ENCODE data around the gene MBTPS1.

MBTPS1 gene

DNA sequence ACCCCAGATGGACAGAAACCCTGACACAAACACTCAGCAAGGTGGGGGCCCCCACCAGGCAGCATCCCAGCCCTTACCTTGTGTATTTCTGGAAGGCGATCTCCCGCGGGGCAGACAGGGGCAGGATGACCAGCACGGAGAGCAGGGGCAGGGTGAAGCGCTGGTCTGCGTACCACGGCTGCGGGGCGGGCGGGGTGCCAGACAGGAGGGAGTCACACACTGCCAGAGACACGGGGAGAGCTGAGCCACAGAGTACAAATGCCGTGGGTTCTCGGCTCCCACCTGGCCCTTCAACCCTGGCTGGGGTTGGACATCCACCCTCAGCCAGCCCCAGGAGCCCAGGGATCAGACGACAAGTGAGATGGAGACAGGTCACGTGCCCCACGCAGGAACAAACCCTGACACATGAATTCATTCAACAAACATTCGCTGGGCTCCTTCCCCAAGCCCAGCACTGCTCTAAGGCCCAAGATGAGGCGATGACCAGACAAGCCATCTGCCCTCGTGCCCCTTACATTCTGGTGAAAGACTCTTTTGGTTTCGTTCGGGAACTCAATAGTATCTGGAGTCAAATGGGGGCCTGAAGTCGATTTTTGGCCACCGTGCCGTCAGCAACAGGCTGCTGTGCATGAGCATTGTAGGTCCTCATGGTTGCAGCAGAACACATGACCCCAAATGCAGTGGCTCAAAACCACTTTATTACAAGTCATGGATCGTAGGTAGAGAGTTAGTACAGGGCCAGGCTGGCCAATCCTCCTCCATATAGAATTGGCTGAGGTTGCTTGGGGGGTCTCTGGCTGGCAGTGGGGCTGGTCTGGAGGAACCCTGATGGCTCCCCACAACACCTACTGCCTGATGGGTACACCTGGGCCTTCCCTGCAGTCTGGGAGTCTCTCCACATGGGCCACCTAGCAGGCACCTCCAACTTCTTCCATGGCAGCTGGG, 83.2 kb downstream of the MBTPS1 start:
- POLR2A ChIA-PET, result no interaction called here
- CTCF ChIA-PET, result no interaction called here
- DNase-seq (ENCODE audit: extremely low spot score), result no peak
- no peak for TF ChIP-seq NFRKB (IDR thresholded peaks at IDR 0.05)

DNA sequence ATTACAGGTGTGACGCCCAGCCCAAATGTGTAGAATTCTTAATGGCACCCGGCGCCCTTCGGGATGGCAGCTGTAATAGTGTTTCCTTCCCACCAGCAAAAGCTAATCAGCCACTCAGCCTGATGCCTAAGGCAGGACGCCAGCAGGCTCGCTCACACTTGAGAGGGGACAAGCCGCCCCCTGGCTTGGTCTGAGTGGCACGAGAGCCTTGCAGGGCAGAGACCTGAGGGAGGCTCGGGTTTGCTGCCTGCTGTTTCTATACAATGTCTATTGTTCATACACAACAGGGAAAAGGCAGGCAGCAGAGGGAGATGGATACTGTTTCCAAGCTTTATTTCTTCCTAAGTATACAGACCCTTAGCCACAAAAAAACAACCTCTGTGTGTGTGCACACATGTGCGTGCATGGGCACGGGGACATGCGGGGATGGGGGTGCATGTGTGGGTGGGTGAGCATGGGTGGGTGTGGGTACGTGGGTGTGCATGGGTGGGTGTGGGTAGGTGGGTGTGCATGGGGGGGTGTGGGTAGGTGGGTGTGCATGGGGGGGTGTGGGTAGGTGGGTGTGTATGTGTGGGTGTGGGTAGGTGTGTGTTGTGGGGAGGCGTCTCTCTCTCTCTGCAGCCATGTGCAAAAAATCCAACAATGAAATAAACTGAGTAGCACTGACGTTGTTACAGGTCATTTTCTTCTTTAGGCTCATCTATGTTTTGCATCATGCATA, 84.1 kb downstream of the MBTPS1 start:
- CTCF ChIA-PET, result no interaction called here

DNA sequence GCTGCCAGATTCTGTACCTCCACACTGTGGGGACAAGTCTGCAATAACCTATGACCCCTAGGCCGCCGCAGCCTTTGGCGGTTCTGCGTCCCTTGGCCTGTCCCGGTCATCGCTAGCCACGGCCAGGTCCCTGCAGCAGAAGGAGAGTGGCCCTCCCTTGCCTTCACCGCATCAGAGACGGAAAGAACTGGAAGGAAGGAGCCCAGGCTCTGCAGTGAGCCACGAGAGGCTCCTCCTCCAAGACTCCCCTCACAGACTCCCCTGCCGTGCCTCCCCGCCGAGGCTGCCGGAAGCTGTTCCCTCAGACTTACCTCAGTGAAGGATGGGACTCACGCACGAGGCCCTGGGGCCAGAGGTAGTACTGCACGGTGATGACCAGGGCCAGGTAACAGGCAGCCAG, 85.2 kb downstream of the MBTPS1 start:
- no peak for DNase-seq (ENCODE audit: extremely low spot score)
- POLR2A ChIA-PET, result no interaction called here
- no peak for TF ChIP-seq SP1 (IDR thresholded peaks at IDR 0.05)
- CTCF ChIA-PET, result no interaction called here

More for the DNA sequence above, 84.1 kb downstream of the MBTPS1 start:
- DNase-seq (ENCODE audit: extremely low spot score), result no peak
- no peak for TF ChIP-seq L3MBTL2 (conservative IDR thresholded peaks at IDR 0.05)
- no peak for TF ChIP-seq FOXM1 (IDR thresholded peaks at IDR 0.05; ENCODE audit: borderline replicate concordance)
- TF ChIP-seq FOXK2 (IDR thresholded peaks at IDR 0.05), result no peak
- TF ChIP-seq SP1 (IDR thresholded peaks at IDR 0.05), result no peak
- no peak for TF ChIP-seq CTBP1 (IDR thresholded peaks at IDR 0.05; ENCODE audit: borderline replicate concordance)
- no peak for TF ChIP-seq NFRKB (IDR thresholded peaks at IDR 0.05)
- TF ChIP-seq ZNF384 (IDR thresholded peaks at IDR 0.05), result no peak
- TF ChIP-seq ARNT (IDR thresholded peaks at IDR 0.05), result no peak
- TF ChIP-seq HDGF (IDR thresholded peaks at IDR 0.05; ENCODE audit: borderline replicate concordance), result no peak
- no peak for TF ChIP-seq ELF4 (IDR thresholded peaks at IDR 0.05)
- TF ChIP-seq TARDBP (IDR thresholded peaks at IDR 0.05), result no peak
- TF ChIP-seq, protein P1, sequence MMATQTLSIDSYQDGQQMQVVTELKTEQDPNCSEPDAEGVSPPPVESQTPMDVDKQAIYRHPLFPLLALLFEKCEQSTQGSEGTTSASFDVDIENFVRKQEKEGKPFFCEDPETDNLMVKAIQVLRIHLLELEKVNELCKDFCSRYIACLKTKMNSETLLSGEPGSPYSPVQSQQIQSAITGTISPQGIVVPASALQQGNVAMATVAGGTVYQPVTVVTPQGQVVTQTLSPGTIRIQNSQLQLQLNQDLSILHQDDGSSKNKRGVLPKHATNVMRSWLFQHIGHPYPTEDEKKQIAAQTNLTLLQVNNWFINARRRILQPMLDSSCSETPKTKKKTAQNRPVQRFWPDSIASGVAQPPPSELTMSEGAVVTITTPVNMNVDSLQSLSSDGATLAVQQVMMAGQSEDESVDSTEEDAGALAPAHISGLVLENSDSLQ (IDR thresholded peaks at IDR 0.05), result no peak
- no peak for TF ChIP-seq BHLHE40 (IDR thresholded peaks at IDR 0.05; ENCODE audit: borderline replicate concordance)
- no peak for TF ChIP-seq FOXA1 (IDR thresholded peaks at IDR 0.05)
- TF ChIP-seq LEF1 (IDR thresholded peaks at IDR 0.05; ENCODE audit: borderline replicate concordance), result no peak
- no peak for TF ChIP-seq SUZ12 (IDR thresholded peaks at IDR 0.05)
- POLR2A ChIA-PET, result no interaction called here

DNA sequence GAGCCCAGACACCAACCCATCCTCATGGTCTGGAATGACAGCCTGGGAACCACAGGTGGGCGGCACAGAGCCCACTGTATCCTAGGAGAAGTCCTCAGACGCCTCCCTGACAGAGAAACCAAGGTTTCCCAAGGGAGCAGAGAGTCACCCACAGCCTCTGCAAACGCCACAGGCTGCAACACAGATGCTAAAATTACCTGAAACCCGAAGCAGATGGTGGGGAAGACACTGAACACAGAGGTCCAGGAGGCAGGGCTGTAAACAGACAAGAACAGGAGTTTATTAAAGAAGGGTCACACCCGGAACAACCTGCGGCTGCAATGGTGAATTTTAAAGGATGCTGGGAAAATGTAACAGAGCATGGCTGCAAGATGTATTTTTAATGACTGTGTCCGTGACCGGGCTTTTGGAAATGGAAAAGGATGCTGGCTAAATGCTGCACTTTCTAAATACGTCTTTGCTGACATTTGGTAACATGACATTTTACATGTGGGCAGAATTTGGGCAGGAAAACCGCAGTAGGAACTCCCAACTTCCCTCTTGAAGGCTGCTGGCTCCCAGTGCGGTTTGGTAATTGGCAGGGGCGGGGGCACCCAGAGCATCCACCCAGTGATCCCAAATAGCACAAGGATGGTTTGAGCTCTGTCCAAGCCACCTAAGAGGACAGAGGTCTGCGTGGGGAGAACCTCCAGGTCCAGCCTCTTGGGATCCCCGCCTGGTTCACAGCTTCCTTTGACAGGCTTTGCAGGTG, 87.3 kb downstream of the MBTPS1 start:
- no peak for DNase-seq (ENCODE audit: extremely low spot score)
- CTCF ChIA-PET, result no interaction called here
- TF ChIP-seq SUZ12 (IDR thresholded peaks at IDR 0.05) (no peak), HDGF (IDR thresholded peaks at IDR 0.05; ENCODE audit: borderline replicate concordance) (no peak), LEF1 (IDR thresholded peaks at IDR 0.05; ENCODE audit: borderline replicate concordance) (no peak), ELF4 (IDR thresholded peaks at IDR 0.05) (no peak), FOXM1 (IDR thresholded peaks at IDR 0.05; ENCODE audit: borderline replicate concordance) (no peak), L3MBTL2 (conservative IDR thresholded peaks at IDR 0.05) (no peak), ZNF384 (IDR thresholded peaks at IDR 0.05) (no peak), TARDBP (IDR thresholded peaks at IDR 0.05) (no peak), NFRKB (IDR thresholded peaks at IDR 0.05) (no peak), ARNT (IDR thresholded peaks at IDR 0.05) (no peak), SP1 (IDR thresholded peaks at IDR 0.05) (no peak)
- TF ChIP-seq, protein P1 (IDR thresholded peaks at IDR 0.05), result no peak
- POLR2A ChIA-PET, result no interaction called here

DNA sequence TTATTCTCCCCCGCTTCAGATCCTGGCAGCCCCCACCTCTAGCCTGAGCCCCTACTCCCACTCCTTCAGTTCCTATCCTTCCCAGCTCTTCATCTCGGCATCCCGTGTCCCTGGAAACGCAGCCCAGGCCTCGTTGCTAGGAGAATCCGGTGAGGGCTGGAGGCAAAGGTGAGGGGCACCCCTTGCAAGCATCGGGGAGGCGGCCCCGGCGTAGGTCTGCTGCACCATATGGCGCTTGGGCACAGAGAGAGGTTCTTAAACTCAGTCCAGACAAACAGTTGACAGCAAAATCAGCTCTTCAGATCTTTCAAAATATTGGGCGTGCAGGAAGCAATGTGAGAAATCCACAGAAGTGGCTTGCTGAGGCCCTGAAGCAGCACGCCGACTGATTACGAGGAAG, 89.1 kb downstream of the MBTPS1 start:
- no peak for DNase-seq (ENCODE audit: extremely low spot score)
- TF ChIP-seq BHLHE40 (IDR thresholded peaks at IDR 0.05; ENCODE audit: borderline replicate concordance), result no peak
- no peak for TF ChIP-seq FOXA1 (IDR thresholded peaks at IDR 0.05)
- TF ChIP-seq FOXM1 (IDR thresholded peaks at IDR 0.05; ENCODE audit: borderline replicate concordance), result no peak
- TF ChIP-seq L3MBTL2 (conservative IDR thresholded peaks at IDR 0.05), result no peak
- TF ChIP-seq, protein P1 (IDR thresholded peaks at IDR 0.05), result no peak
- POLR2A ChIA-PET, result no interaction called here
- CTCF ChIA-PET, result no interaction called here

DNA sequence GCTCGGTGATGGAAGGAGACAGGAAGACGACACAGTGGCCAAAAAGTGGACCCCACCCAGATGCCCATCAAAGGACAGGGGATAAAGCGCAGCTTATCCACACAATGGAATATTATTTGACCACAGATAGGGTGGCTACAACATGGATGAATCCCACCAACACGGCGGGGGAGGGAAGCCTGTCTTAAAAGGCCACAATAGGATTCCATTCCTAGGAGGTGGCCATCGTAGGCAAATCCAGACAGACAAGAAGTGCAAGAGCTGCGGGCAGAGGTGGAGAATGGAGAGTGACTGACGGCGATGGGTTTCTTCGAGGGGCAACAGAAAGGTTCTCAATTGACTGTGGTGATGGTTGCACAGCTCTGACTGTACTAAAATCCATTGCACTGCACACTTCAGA, 90.1 kb downstream of the MBTPS1 start:
- DNase-seq (ENCODE audit: extremely low spot score), result no peak
- ChIA-PET POLR2A (no interaction called here), CTCF (no interaction called here)
- TF ChIP-seq L3MBTL2 (conservative IDR thresholded peaks at IDR 0.05), result no peak
- no peak for TF ChIP-seq FOXK2 (IDR thresholded peaks at IDR 0.05)
- TF ChIP-seq SP1 (IDR thresholded peaks at IDR 0.05), result no peak
- TF ChIP-seq, protein P1 (IDR thresholded peaks at IDR 0.05), result no peak
- TF ChIP-seq ELF4 (IDR thresholded peaks at IDR 0.05), result no peak
- TF ChIP-seq ZNF384 (IDR thresholded peaks at IDR 0.05), result no peak
- TF ChIP-seq FOXA1 (IDR thresholded peaks at IDR 0.05), result no peak
- TF ChIP-seq BHLHE40 (IDR thresholded peaks at IDR 0.05; ENCODE audit: borderline replicate concordance), result no peak

Data from HEK293T (cell line).